Mesendoderm (in vitro differentiated cells): Measurements from ENCODE around the gene ZFP62.

Experiments used
- DNase-seq: peaks from one replicate; pipeline ENCODE4 v3.0.0; 2013
- H2AK5ac ChIP-seq: 2 replicates; pipeline ENCODE4 v1.6.1; 2013; ENCODE audit warnings: low read length, inconsistent platforms
- H2BK120ac ChIP-seq: 2 replicates; pipeline ENCODE4 v1.6.1; 2013; ENCODE audit warnings: low read depth, mild to moderate bottlenecking, low read length, moderate library complexity, mixed read lengths
- H2BK15ac ChIP-seq: replicated peaks from 2 replicates; pipeline ENCODE4 v1.6.1; 2013; ENCODE audit warnings: low read depth, mild to moderate bottlenecking, moderate library complexity
- H2BK5ac ChIP-seq: 2 replicates; pipeline ENCODE4 v1.6.1; 2013; ENCODE audit warnings: low read length, inconsistent platforms
- H3K18ac ChIP-seq: 2 replicates; pipeline ENCODE4 v1.6.1; 2013; ENCODE audit warnings: mild to moderate bottlenecking, low read length, mixed read lengths
- H3K23ac ChIP-seq: one replicate; pipeline ENCODE4 v1.6.1; 2013; ENCODE audit warnings: low read length
- H3K27ac ChIP-seq: 2 replicates; pipeline ENCODE4 v1.5.1; 2013; ENCODE audit warnings: low read depth, mild to moderate bottlenecking, inconsistent platforms, low read length, moderate library complexity
- H3K27me3 ChIP-seq: 2 replicates; pipeline ENCODE4 v1.6.1; 2013; ENCODE audit warnings: low read length, control low read depth, mild to moderate bottlenecking, inconsistent platforms; ENCODE audit not compliant: insufficient read depth, poor library complexity
- H3K36me3 ChIP-seq: 2 replicates; pipeline ENCODE4 v1.6.1; 2013; ENCODE audit warnings: low read length, inconsistent platforms; ENCODE audit not compliant: control insufficient read depth, insufficient read depth
- H3K4ac ChIP-seq: one replicate; pipeline ENCODE4 v1.6.1; 2013; ENCODE audit warnings: low read depth, mild to moderate bottlenecking, low read length, moderate library complexity
- H3K4me1 ChIP-seq: 2 replicates; pipeline ENCODE4 v1.6.1; 2013; ENCODE audit warnings: low read depth, low read length, inconsistent platforms; ENCODE audit not compliant: control insufficient read depth
- H3K4me2 ChIP-seq: 2 replicates; pipeline ENCODE4 v1.6.1; 2013; ENCODE audit warnings: low read length
- H3K4me3 ChIP-seq: 2 replicates; pipeline ENCODE4 v1.5.1; 2013; ENCODE audit warnings: mild to moderate bottlenecking, low read length
- H3K56ac ChIP-seq: one replicate; pipeline ENCODE4 v1.6.1; 2013; ENCODE audit warnings: low read length
- H3K79me1 ChIP-seq: 2 replicates; pipeline ENCODE4 v1.6.1; 2013; ENCODE audit warnings: low read length, inconsistent platforms
- H3K79me2 ChIP-seq: 2 replicates; pipeline ENCODE4 v1.6.1; 2013; ENCODE audit warnings: mild to moderate bottlenecking, low read length; ENCODE audit not compliant: control insufficient read depth, insufficient read depth
- H3K9ac ChIP-seq: 2 replicates; pipeline ENCODE4 v1.6.1; 2013; ENCODE audit warnings: low read length, inconsistent platforms
- H4K5ac ChIP-seq: one replicate; pipeline ENCODE4 v1.6.1; 2013; ENCODE audit warnings: low read length
- H4K8ac ChIP-seq: one replicate; pipeline ENCODE4 v1.6.1; 2013; ENCODE audit warnings: low read depth, mild to moderate bottlenecking, control low read depth, low read length, moderate library complexity
- WGBS: extraction: QIAGEN DNeasy Blood & Tissue Kit; methylation state at CpG from one replicate; pipeline ENCODE4 v1.1.7; 2013; ENCODE audit warnings: low lambda C conversion rate, missing lambda C conversion rate; ENCODE audit not compliant: insufficient coverage; ENCODE audit errors: extremely low coverage; 5-methylcytosine and 5-hydroxymethylcytosine counted together

ZFP62 gene

DNA sequence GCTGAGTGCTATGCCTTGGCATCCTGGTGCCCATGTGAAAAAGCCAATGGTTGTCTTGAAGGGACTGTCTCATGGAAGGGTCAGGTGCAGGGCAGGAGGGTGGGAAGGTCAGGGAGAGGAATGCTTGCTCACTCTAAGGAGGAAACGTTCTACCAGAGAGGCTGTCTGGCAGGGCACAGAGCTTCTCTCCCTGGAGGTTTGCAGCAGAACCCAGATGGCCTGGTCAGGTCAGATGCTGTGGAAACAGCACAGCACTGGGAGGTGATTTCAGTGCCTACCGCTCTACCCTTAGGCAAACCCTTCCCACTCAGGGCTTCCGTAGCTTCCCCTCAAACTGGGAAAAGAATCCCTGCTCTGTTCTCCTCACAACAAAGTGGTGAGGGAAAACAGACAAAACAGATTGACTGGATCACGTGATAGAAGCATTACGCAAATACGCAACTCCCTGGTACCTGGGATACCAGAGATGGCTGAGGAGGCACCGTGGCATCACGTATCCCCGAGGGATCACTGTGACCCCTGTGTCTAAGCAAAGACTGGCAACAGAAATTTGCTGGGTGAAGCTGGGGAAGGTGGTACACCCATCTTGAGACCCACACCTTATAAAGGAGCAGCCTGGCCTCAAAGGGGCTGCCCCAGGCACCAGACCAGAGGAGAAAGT is 54.6 kb downstream of the ZFP62 start:
- Histone ChIP-seq H3K23ac (no peak overlapping the region), H3K4ac (no peak overlapping the region), H2BK5ac (no peak overlapping the region), H3K56ac (peak overlapping the region; percentile 6), H2BK15ac (no peak overlapping the region), H3K9ac (no peak overlapping the region), H3K4me1 (peaks cover 13% of the 10 kb centered on the region), H3K4me2 (no peak overlapping the region), H2AK5ac (no peak overlapping the region), H2BK120ac (no peak overlapping the region), H3K27ac (no peak overlapping the region), H4K5ac (no peak overlapping the region), H3K79me2 (peaks cover 16% of the 10 kb centered on the region), H4K8ac (no peak overlapping the region), H3K4me3 (no peak overlapping the region), H3K36me3 (no peaks in the 10 kb centered on the region), H3K18ac (no peak overlapping the region), H3K79me1 (peaks cover 28% of the 10 kb centered on the region), H3K27me3 (no peaks in the 10 kb centered on the region)
- WGBS, result no CpG with 5 or more reads among the region's 9 CpGs
- no peak for DNase-seq

DNA sequence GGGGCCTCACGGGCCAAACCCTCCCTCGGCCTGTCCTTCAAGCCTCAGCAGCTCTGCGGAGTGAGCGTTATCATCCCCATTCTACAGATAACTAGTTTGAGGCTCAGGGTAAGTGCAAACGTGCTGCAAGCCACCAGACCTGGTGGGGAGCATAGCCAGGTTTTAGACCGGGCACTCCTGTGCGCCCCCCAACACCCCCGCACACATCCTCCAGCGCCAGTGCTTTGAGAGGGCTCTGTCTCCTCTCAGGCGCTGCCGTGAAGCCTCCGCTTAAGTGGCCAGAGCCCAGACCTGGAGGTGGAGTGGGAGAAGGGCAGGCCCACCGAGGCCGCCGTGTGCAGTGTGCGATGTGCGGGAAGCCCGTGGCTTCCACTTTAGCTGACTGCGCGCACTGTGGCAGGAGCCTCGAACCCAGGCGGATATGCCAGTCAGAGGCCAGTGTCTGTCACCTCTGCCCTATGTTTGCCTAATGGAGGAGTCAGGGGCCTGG is 56.9 kb downstream of the ZFP62 start:
- H3K9ac ChIP-seq, result peak overlapping the region; percentile 87
- H4K8ac ChIP-seq, result no peak overlapping the region
- peaks cover 13% of the 10 kb centered on the region for H3K4me1 ChIP-seq
- H2AK5ac ChIP-seq, result no peak overlapping the region
- WGBS, result no CpG with 5 or more reads among the region's 22 CpGs
- no peak overlapping the region for H2BK5ac ChIP-seq
- no peak overlapping the region for H3K4me2 ChIP-seq
- no peak for DNase-seq
- H2BK15ac ChIP-seq, result no peak overlapping the region
- no peaks in the 10 kb centered on the region for H3K36me3 ChIP-seq
- no peak overlapping the region for H3K23ac ChIP-seq
- no peak overlapping the region for H3K18ac ChIP-seq
- H3K4ac ChIP-seq, result no peak overlapping the region
- peak overlapping the region; percentile 91 for H3K56ac ChIP-seq
- no peak overlapping the region for H3K27ac ChIP-seq
- H3K79me1 ChIP-seq, result peaks cover 43% of the 10 kb centered on the region
- no peak overlapping the region for H2BK120ac ChIP-seq
- no peak overlapping the region for H3K4me3 ChIP-seq
- H3K79me2 ChIP-seq, result peaks cover 39% of the 10 kb centered on the region
- no peaks in the 10 kb centered on the region for H3K27me3 ChIP-seq
- no peak overlapping the region for H4K5ac ChIP-seq

DNA sequence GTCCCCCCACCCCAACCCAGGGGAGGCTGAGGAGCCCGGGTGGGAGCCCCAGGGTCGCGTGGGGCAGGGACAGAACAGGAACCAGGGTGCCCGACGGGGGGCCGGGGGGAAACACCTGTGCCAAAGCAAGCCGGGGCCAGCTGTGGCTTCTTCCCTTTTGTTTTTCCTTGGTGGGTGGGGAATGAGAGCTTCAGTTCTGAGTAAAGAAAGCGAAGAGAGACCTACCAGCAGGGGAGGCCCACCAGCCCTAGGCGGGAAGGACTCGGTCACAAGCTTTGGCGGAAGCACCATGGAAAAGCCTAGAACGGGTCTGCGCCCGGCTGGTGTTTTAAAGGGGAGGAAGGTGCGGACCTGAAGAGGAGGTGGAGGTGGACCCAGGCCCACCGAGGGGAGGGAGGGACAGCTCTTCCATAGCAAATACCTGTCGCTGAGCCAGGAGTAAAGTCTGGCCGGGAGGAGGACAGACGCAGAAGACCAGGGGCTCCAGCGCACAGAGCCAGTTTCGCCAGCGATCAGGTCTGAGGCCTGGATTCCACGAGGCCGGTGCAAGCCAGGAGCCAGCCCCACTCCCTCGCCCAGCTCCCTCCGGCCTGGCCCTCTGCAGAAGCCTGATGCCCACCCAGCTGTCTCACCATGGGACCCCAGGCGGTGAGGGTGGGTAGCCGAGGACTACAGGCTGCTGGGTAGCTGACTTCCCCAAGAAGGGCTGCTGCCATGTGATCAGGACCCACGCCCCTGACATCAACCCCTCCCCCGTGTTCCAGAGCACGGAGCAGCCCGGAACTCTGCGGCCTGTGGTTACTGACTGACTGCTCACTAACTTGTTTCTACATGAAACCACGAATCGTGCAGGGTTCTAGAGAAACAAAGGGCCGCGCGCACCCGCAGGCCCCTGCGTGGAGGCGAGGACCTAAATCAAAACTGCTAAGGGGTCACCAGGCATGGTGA is 57.6 kb downstream of the ZFP62 start:
- WGBS, result no CpG with 5 or more reads among the region's 41 CpGs
- Histone ChIP-seq H4K5ac (no peak overlapping the region), H3K56ac (peak overlapping the region; percentile 91), H3K79me1 (peaks cover 46% of the 10 kb centered on the region), H2BK120ac (no peak overlapping the region), H3K36me3 (no peaks in the 10 kb centered on the region), H3K18ac (peak overlapping the region; percentile 98), H3K4me1 (peaks cover 9% of the 10 kb centered on the region), H3K27ac (peak overlapping the region; percentile 81), H3K9ac (peak overlapping the region; percentile 87), H3K4me2 (peak overlapping the region; percentile 77), H3K79me2 (peaks cover 46% of the 10 kb centered on the region), H2AK5ac (peak overlapping the region; percentile 62), H3K4ac (peak overlapping the region; percentile 76), H3K23ac (peak overlapping the region; percentile 36), H4K8ac (peak overlapping the region; percentile 84), H2BK5ac (peak overlapping the region; percentile 62), H3K4me3 (no peak overlapping the region), H2BK15ac (no peak overlapping the region), H3K27me3 (no peaks in the 10 kb centered on the region)
- peak; percentile 84 for DNase-seq

DNA sequence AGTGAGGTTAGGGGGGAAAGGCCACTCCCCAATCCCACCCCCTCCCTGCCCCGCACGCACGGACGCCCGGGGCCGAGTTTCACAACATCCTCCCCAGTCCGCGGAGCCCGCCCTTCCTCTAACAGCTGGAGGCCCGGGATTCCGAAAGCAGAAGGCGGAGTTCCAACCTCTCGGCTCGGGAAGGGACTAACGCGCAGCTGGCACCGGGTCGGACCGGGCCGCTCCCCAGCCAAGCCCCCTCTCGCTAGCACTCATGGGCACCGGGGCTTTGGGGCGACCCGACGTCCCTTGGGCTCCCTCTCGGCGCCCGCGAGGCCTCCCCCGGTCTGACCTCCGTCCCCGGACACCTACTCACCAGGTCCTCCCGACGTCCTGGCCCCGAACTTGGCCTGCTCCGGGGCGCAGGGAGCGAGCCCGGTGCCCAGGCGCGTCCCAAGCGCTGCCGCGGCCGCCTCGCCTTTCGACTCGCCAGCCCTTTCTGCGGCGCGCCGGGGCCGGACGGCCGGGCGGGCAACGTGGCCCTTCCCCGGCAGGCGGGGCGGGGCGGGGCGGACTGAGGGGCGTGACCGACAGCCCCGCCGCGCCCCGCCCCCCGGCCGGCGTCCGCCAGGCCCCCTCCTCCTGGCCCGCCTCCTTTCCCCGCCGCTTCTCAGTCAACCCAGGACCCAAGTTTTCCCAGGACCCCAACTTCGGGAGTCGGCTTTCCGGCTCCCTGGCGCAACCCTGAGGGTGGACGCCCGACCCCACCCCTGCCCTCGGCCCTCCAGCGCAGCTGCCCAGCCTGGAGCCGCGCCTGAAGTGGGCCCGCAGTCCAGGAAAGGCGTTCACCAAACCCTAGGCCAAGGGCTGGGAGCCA is 58.5 kb downstream of the ZFP62 start, which contains the start of gene MGAT1:
MGAT1 (minus strand) TSS at position 482 of the 856 bp plus-strand sequence. CDS start 9,835 bp downstream, outside the sequence.
- H3K36me3 ChIP-seq, result no peaks in the 10 kb centered on the region
- peak within 1 kb of the TSS; percentile 93 for H2BK5ac ChIP-seq
- H3K79me1 ChIP-seq, result peaks cover 47% of the 10 kb centered on the region
- H3K4me3 ChIP-seq, result peak within 1 kb of the TSS; percentile 89
- H3K56ac ChIP-seq, result peak within 1 kb of the TSS; percentile 99
- peak within 1 kb of the TSS; percentile 48 for H2BK120ac ChIP-seq
- H2BK15ac ChIP-seq, result no peak within 1 kb of the TSS
- peak within 1 kb of the TSS; percentile 91 for H3K27ac ChIP-seq
- no peak within 1 kb of the TSS for H4K5ac ChIP-seq
- H4K8ac ChIP-seq, result peak within 1 kb of the TSS; percentile 91
- peak; percentile 77 for DNase-seq
- peak within 1 kb of the TSS; percentile 98 for H3K18ac ChIP-seq
- H3K9ac ChIP-seq, result peak within 1 kb of the TSS; percentile 98
- H3K27me3 ChIP-seq, result no peaks in the 10 kb centered on the region
- H3K4me2 ChIP-seq, result peak within 1 kb of the TSS; percentile 77
- H3K23ac ChIP-seq, result peak within 1 kb of the TSS; percentile 71
- H3K79me2 ChIP-seq, result peaks cover 50% of the 10 kb centered on the region
- peaks cover 7% of the 10 kb centered on the region for H3K4me1 ChIP-seq
- H3K4ac ChIP-seq, result peak within 1 kb of the TSS; percentile 92
- peak within 1 kb of the TSS; percentile 62 for H2AK5ac ChIP-seq
- WGBS, result no CpG with 5 or more reads among the region's 87 CpGs

DNA sequence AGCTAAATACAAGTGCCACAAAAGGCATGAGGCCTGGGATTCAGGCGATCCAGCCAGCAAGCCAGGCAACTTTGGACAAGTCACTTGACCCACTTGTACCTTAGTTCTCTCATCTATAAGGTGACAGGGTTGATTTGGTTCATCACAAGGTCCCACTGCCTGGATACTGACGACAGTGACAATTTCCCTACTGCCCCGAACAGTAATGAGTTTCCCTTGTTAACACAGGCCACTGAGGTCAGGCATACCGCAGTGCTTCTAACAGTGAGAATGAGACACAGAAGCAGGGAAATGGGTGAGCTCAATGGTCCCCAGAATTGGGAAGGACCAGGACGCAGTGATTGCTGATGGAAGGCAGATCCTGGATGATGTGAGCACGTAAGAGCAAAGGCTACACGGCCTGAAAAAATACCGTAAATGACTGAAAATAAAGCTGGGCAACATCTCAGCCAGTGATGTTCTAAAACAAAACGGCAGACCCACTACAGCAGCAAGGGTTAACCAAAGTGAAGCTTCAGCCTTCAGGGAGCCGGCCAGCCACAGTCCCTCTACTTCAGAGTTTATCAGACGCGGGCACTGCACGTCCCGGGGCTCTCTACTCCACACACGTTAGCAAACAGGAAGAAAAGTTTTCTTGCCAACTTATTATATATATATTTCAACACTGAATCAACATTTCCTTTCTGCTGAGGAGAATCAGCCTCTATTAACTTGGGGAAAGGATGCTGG is 59.3 kb downstream of the ZFP62 start:
- peak overlapping the region; percentile 82 for H3K56ac ChIP-seq
- peak overlapping the region; percentile 35 for H3K4me2 ChIP-seq
- WGBS, result no CpG with 5 or more reads among the region's 15 CpGs
- H3K27me3 ChIP-seq, result no peaks in the 10 kb centered on the region
- peak overlapping the region; percentile 16 for H3K4me3 ChIP-seq
- H3K9ac ChIP-seq, result peak overlapping the region; percentile 48
- no peaks in the 10 kb centered on the region for H3K36me3 ChIP-seq
- no peak overlapping the region for H3K23ac ChIP-seq
- H3K79me1 ChIP-seq, result peaks cover 44% of the 10 kb centered on the region
- H3K18ac ChIP-seq, result no peak overlapping the region
- H2BK15ac ChIP-seq, result no peak overlapping the region
- no peak overlapping the region for H2BK120ac ChIP-seq
- no peak overlapping the region for H3K4ac ChIP-seq
- no peak overlapping the region for H3K27ac ChIP-seq
- H3K79me2 ChIP-seq, result peaks cover 50% of the 10 kb centered on the region
- DNase-seq, result no peak
- no peak overlapping the region for H2BK5ac ChIP-seq
- H4K8ac ChIP-seq, result no peak overlapping the region
- H3K4me1 ChIP-seq, result peaks cover 7% of the 10 kb centered on the region
- no peak overlapping the region for H4K5ac ChIP-seq
- H2AK5ac ChIP-seq, result no peak overlapping the region
